HEK293T (cell line): ENCODE measurements around the gene MRGPRF.

Source experiments
- CTBP1 ChIP-seq: fragments of 450-650 bp; IDR thresholded peaks from 2 replicates; pipeline ENCODE4 v1.6.1; 2016; ENCODE audit warnings: borderline replicate concordance
- ELF4 ChIP-seq: fragments of 450-650 bp; IDR thresholded peaks from 2 replicates; pipeline ENCODE4 v1.6.1; 2017; ENCODE audit warnings: antibody characterized with exemption
- FOXM1 ChIP-seq: fragments of 450-650 bp; IDR thresholded peaks from 2 replicates; pipeline ENCODE4 v1.6.1; 2017; ENCODE audit warnings: mild to moderate bottlenecking, borderline replicate concordance
- SP1 ChIP-seq: fragments of 450-650 bp; IDR thresholded peaks from 2 replicates; pipeline ENCODE4 v1.6.1; 2017
- TARDBP ChIP-seq: fragments of 450-650 bp; IDR thresholded peaks from 2 replicates; pipeline ENCODE4 v1.6.1; 2016
- TF ChIP-seq, protein P1 (sequence below): fragments of 450-650 bp; IDR thresholded peaks from 2 replicates; pipeline ENCODE4 v1.6.1; 2016

DNA sequence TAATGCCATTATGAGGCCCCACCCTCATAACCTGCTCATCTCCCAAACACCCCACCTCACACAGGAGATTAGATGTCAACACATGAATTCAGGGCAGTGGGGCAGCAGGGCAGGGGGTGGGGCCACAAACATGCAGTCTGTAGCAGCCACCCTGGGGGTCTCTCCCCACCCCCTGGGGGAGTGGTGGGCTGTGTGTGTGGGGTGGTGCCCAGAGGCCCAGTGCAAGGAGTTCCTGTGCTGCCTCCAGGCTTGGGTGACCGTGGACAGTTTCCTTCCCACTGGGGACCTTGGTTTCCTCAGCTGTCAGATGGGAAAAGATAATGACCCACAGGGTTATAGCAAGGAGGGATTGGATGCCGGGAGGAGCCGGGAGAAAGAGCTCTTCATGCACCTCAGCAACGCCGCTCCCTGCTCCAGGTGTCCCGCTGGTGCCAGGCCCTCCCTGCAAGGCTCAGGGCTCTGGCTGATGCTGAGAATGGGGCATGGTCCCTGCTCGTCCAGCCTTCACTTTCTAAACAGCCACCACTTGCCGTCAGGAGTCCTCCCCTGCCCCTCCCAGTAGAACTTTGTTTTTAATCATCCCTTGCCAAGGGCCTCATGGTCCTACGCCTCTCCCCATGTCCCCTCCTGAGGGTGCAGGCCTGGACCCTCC lies 2.0 kb upstream of the MRGPRF start:
- TF ChIP-seq TARDBP (no peak), ELF4 (no peak), SP1 (no peak), FOXM1 (no peak), CTBP1 (no peak)
- TF ChIP-seq, protein P1, sequence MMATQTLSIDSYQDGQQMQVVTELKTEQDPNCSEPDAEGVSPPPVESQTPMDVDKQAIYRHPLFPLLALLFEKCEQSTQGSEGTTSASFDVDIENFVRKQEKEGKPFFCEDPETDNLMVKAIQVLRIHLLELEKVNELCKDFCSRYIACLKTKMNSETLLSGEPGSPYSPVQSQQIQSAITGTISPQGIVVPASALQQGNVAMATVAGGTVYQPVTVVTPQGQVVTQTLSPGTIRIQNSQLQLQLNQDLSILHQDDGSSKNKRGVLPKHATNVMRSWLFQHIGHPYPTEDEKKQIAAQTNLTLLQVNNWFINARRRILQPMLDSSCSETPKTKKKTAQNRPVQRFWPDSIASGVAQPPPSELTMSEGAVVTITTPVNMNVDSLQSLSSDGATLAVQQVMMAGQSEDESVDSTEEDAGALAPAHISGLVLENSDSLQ: no peak
